NCI-H460 (cell line): ENCODE measurements around the gene FSTL1. TPM values are rescaled to one million over a fixed set of nuclear protein-coding genes. Genes with fewer than 3 reads are reported as not detected.

ENCODE experiments used
- DNase-seq: peaks from one replicate; pipeline ENCODE4 v3.0.0-alpha.2; 2016; ENCODE audit warnings: low read depth; ENCODE audit errors: extremely low read depth
- total RNA-seq: library from RNA; depleted of rRNA; stranded (reverse); fragments of >200 nt; shearing (Covaris generic); gene quantifications from 2 replicates; pipeline ENCODE4 v1.2.3, GENCODE V29; 2014; rRNA removed

The FSTL1 gene
- total RNA-seq, 1 experiment from 2014 or later: 101 TPM

- DNase-seq: no peak
Measured at GRCh38 chr3:120364821-120365220, 86.0 kb downstream of the FSTL1 start.

DNA sequence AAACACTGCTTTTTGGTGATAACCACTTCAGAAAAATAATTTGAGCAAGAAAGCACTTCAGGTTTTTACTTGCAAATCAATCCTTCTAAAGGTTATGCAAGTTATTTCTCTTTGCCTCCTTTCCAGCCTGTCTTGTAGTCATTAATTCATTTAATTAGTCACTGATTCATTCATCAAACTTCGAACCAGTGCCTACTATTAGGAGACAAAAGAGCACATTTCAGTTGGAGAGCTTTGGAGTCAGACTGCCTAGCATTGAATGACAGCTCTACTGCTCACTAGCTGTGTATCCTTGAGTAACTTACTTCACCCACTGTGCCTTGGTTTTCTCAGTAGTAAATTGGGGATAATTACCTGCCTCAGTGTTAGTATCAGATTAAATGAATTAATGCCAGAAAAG, 86.7 kb downstream of the FSTL1 start:
- DNase-seq: no peak

- DNase-seq: no peak
Measured at GRCh38 chr3:120357807-120358206, 93.0 kb downstream of the FSTL1 start.

DNA sequence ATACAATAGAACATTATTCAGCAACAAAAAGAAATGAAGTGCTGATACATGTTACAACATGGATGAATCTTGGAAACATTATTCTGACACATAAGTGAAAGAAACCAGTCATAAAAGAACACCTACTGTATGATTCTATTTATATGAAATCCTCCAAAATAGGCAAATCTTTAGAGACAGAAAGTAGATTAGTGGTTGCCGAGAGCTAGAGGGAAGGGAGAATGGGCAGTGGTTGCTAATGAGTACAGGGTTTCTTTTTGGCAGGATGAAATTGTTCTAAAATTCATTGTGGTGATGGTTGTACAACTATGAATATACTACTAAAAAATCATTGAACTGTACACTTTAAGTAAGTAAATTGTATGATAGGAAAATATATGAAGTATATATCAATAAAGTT, 95.3 kb downstream of the FSTL1 start:
- DNase-seq: no peak

DNA sequence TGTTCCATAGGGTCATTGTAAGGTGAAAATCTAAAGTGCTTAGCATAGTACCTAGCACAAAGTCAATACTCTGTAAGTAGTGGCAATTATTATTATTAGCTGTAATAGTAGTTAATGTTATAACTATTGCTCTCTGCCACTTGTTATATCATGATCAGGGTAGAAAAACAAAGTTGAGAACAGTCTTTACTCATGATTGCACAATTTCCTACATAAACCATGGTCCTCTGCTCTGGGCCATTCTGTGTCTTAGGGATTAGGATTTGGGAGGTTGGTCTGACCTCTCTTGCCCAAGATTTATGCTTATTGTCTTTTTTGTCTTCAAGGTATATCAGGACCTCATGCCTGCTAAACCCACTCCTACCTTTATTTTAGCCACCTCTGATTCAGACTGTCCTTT, 97.3 kb downstream of the FSTL1 start:
- no peak for DNase-seq

- DNase-seq: no peak
Measured at GRCh38 chr3:120352017-120352416, 98.8 kb downstream of the FSTL1 start.

DNA sequence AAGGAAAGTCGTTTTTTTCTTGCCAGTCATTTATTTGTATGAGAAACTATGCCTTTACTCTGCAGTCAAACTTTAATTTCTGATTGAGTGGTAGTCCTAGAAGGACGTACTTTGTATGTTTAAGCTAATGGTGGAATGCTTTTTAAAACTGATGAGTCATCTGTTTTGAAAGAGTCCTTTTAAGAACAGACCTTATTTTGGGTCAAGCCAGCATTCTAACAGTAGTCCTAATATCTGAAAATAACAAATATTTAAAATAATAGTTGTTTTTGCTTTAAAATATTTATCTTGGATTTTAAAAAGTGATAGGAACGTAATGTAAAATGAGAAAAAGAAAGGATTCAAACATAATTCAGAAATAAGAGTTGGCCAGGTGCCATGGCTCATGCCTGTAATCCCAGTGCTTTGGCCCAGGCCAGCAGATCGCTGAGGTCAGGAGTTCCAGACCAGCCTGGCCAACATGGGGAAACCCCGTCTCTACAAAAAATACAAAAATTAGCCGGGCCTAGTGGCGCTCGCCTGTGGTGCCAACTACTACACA, 100.3 kb downstream of the FSTL1 start:
- peak; percentile 25 for DNase-seq

DNA sequence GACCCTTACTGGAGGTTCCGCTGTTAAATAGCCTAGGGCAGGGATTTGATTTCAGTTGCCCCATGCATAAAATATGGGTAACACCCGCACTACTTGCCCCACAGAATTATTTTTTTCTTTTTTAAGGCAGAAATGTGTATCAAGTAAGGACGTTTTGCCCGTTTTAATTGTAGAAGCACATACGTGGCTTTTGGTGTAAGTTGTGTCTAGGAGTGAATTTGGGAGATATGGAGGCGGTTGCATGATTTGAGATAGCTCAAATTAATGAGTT, 101.0 kb downstream of the FSTL1 start:
- no peak for DNase-seq

- peak; percentile 84 for DNase-seq
Measured at GRCh38 chr3:120348991-120349854, 101.6 kb downstream of the FSTL1 start, which contains the start of gene LRRC58. TSS of gene LRRC58 (minus strand) at chr3:120349354. CDS start at chr3:120349243, 111 bp downstream.

- no peak for DNase-seq
Measured at GRCh38 chr3:120348065-120348990, 102.5 kb downstream of the FSTL1 start.

DNA sequence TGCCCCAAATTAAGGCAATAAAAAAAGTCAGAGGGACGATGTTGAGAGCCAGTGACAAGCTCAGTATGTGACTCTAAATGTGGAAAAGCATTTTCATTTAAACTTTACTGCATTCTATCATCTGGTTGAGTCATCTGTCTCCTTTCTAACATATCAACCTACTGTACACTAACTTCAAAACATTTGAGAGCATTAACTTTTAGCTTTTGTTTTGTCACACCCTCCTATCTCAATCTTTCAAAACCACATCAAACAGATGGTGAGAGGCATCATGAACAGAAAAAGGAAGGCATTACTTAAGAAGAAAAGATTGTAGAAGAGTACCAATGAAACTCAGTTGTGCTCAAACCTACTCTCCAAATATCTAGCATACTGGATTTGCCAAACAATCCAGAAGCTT, 106.4 kb downstream of the FSTL1 start:
- no peak for DNase-seq

Other genes starting within 250 kb of the FSTL1 start
- 0.35 and 0.40 TPM in 2 replicates for gene GPR156, start 165.8 kb downstream of the FSTL1 start, total RNA-seq
- 43.2 and 47.6 TPM in 2 replicates for gene LRRC58, start 101.6 kb downstream of the FSTL1 start, total RNA-seq
- gene NDUFB4, start 145.3 kb upstream of the FSTL1 start, total RNA-seq: 185 and 192 TPM in 2 replicates
- gene HGD, start 231.2 kb upstream of the FSTL1 start, total RNA-seq: 1.3 and 2.2 TPM in 2 replicates